HG02870 (cell line): Measurements from ENCODE around the gene MDFI.

Experiments used
- ATAC-seq: cut with Tn5 transposase; IDR thresholded peaks from one replicate; pipeline ENCODE4 v1.9.1; 2021; ENCODE audit warnings: mild to moderate bottlenecking, moderate library complexity; ENCODE audit not compliant: unreplicated experiment

The MDFI gene

DNA sequence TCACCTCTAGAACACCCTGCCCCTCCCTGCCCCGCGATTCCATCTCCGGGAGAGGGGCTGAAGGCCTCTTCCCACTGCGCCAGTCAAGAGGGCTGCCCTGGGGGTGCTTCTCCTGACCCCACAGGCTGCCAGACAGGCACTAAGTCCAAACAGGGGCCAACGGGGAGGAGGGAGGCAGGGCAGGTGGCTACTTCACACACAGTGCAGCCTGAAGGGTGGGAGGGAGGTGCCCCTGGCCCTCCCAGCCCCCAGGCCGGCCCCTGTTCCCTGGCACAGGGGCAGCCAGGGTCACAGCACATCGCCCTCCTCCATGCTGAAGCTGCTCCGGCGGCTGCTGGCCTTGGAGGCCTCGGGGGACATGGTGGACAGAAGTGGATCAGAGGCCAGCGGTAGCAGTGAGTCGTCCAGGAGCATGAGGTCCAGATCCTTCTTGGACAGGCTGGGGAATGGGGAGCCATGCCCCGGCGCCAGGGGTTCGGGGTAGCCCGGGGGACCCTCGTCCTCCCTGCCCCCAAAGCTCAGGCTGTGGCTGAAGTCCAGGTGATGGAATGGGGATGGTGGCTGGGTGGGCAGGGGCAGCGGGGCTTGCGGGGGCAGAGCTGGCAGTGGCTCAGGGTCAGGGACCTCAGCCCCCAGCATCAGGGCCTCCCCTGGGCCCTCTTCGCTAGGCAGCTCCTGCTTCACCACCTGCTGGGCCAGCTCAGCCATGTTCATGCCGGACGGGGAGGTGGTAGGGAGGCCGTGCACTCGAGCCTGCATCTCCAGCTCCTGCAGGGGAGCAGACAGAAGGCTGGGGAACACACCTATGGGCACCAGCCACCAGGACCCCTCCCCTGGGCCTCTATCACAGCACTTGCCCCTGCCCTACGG is 46.3 kb downstream of the MDFI start:
- no peak for ATAC-seq

DNA sequence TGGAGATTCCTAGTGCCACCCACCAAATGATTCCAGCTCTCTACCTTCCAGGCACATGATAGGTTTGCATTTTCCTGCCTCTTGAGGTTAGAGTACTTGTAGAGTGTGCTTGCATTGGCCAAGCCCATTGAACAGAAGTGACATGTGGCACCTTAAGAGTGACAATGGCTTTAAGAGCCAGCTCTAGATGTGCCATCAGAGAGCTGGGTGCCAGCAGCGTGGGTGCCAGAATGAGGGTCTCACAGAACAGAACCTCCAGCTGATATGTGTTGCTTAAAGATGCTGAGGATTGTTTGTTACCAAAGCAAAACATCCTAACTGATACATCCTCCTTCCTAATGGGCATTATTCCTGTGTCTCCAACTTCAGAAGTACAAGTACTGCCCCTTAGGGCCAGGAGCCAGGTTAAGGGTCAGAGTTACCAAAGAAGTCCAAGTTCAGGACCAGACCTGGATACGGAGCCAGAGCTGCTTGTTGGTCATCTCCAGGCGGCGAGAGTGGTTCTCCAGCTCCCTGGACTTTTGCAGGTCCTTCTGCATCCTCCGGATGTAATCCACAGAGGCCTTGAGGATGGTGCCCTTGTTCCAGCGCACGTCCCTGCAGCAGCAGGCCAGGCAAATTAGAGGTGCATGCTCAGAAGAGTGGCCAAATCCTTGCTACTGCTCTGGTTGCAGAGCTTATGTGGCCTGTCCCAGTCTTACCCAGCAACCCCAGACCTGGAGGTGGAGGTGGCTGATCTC is 47.5 kb downstream of the MDFI start:
- no peak for ATAC-seq

DNA sequence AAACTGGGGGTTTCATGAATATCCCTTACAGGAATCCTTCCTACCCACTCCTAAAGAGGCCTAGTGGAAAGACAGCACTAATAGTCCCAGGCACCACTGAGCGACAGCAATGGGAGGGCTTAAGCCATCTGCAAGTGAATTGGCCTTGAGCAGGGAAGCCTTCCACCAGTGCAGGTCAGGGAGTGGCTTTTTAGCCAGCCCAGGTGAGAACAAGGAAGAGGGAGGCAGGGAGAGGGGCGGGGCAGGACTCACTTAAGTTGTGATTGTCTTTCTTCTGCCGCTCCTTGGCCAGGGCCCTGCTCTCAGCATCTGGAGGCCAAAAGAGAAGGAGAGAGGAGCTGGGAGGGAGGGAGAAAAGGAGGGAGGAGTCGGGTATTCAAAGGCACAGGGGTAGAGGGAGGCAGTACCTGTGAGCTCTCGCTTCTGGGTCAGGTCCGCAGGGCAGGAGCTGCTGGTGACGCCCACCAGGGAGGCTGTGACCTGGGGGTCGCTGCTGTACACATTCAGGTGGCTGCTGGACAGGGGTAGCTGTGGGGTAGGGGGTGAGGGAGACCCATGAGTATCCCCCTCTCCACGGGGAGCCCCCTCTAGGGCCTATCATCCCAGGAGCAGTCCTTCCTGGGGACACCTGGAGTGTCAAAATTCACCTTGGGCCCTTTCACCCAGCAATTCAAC is 49.4 kb downstream of the MDFI start:
- ATAC-seq: no peak

- no peak for ATAC-seq
Measured at GRCh38 chr6:41688256-41688965, 50.1 kb downstream of the MDFI start.

DNA sequence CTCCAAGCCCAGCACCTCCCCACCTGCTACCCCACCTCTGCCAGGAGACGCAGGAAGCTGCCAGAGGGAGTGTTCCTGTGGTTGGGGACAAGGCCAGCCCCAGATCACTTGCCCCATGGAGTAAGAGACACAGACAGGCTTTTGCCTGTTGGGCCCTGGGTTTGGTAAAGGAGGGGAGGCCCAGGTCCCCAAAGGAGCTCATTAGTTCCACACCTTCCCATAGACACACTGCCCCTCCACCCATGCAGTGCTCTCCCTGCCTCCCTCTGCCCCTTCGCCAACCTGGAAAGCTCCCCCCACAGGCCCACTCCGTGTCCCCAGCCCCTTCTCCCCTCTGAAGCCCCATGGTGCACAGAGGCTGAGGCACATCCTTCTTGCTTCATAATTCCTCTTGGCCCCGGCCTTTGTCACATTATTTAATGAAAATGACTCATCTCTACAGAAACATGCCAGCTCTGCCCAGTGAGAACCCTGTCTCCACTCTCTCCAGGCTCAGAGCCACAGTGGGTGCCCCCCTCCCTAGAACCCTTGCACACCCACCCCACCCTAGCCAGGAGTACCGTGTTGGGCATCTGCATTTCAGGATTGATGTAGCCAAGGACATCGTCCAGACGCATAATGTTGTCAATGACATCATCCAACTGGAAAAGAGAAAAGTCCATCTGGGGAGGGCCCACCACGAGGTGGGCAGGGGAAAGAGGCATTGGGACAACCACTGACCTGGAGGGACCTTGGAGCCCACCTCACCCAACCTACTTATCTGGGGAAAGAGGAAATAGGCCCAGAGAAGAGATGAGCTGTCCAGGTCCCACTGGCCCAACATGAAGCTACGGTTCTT is 51.1 kb downstream of the MDFI start:
- ATAC-seq: no peak

DNA sequence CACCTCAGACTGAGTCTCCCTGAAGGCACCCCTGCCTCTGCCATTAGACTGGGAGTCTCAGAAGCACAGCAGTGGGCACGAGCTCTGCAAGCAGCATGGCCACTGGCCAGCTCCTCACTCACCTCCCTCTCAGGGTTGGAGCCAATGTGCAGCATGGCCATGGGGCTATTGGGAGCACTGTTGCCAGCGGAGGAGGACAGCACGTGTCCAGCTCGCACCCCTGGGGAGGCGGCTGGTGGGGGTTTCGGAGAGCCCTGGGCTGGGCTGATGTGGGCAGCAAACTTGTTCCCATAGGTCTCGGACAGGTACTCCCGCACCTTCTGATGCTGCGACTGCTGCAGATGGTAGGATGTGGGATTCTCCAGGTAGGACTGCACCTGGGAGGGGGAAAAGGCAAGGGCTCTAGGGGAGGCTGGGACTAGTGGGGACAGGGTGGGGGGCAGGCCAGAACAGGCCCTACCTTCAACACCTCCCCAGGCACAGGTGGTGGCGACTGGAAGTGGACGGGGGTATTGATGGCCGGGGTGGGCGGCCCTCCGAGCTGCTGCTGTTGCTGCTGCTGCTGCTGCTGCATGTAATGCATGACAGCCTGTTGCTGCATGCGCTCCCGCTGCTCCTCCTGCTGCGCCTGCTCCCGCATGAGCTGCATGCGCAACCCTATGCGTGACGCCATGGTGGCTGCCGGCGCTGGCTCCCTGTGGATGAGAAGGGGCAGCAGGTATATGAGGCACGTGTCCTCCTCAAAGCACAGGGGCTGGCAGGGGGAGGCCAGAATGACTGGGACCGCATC is 52.5 kb downstream of the MDFI start:
- no peak for ATAC-seq

DNA sequence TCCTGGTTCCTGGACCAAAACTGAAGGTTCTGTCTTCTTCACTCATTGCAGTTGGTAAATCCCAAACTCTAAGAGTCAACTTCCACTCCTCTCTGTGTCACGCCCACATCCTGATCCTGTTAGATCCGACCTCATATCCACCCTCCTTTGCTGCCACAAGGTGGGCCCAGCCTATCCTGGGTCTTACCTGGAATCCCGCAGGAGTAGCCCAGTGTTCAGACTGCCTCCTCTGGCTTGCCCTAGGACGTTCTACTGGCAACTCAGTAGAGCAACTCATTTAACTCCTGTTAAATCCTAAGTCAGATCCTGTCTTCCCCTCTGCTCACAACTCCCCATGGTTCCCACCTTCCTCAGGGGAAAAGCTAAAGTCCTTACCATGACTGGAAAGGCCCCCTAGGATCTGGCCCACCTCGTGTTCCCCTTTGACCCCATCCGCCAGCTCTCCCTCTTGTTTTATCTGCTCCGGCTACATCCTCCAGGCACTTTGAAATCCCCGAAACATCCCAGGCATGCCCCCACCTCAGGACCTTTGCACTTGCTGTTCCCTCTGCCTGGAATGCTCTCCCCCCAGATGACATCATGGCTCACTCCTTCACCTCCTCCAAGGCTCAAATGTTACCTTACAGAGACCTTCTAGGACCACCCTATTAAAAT is 53.3 kb downstream of the MDFI start:
- ATAC-seq: no peak

DNA sequence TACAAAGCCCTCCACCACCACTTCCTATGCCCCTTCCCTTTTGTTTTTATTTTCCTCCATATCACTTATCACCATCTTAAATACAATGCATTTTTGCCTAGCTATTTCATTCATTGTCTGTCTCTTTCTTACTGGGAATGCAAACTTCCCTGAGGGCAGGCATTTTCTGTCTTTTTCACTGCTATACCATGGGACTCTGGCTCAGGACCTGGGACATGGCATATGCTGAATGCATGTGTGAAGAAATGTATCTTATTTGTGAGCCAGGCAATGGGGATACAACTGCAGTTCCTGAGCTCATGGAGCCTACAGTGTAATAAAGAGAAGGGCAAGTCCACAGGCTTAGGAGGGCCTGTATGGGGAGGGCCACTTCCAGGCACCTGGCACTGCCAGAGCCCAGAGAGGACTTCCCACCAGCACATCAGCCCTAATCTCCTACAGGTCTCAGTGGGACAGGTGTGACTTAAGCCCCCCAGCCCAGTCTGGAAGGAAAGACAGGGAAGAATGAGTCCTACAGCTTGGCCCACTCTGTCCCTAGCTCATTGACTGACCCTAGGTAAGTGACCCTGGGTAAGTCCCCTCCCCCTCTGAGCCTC is 53.9 kb downstream of the MDFI start:
- no peak for ATAC-seq

- no peak for ATAC-seq
Measured at GRCh38 chr6:41692730-41693129, 54.5 kb downstream of the MDFI start.

DNA sequence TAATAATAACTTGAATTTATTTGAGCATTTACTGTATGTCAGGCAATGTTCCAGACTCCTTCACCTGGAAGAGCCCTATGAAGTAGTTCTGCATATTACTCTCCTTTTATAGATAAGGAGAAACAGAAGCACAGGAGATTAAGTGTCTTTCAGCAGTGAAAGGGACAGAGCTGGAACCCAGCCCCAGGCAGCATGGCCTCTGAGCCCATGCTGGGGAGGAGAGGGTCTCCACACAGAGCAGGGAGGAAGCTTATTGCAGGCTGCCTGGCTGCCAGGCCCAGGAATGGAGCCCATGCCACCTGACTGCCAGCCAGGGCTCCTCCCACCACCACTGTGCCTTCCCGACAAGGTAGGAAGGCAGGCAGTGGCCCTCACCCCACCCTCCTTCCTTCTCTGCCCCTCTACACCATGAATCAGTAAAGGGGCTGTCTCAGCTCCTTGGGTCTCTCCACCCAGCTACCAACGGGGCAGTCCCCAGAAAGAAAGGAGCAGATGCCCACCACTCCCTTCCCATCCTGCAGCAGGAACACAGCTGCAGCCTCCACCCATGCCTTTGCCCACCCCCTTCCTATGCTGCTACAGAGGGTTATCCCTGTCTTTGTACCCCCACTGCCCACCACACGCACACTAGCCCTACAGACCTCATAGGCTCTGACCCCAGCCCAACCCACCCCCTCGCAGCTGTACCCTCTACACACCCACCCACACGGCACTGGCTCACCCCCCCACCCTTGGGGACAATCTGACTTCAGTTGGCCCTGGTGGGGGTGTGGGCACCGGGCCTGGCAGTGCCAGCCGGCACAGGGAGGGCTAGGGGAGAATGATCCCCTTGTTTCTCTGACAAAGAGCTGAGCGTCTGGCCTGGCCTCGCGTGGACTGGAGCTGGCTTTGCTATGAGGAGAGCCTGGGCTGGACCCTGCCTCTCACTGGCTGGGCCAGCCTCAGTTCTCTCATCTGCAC is 55.3 kb downstream of the MDFI start:
- no peak for ATAC-seq

DNA sequence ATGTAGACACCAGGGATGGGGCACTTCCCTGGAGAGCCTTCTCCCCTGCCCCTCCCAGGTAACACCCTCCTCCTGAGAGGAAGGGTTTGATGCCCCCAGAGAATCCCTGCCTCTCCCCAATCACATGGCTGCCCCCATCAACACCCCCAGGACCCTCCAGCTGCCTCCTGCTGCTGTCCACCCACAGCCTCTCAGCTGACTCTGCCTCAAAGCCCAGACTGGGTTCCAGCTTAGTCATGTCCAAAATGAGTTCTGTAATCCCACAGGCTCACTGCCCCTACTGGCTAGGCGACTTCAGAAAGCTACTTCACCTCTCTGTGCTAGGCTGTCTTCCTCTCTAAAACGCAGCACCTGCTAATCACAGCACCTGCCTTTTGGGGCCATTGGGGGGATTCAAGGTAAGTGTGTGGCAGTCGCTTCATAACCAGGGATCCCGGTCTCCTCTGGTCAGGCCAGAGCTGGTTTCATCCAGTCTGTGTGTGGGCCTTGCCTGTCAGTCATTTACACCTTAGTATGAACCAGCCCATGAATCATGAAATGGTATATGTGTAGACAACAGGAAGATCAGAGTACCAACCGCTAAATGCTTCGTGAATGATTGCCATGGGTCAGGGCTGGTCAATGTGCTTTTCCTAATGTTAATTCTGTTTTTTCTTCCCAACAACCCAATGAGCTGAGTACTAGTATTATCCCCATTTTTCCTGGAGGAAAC is 56.7 kb downstream of the MDFI start:
- ATAC-seq: no peak

DNA sequence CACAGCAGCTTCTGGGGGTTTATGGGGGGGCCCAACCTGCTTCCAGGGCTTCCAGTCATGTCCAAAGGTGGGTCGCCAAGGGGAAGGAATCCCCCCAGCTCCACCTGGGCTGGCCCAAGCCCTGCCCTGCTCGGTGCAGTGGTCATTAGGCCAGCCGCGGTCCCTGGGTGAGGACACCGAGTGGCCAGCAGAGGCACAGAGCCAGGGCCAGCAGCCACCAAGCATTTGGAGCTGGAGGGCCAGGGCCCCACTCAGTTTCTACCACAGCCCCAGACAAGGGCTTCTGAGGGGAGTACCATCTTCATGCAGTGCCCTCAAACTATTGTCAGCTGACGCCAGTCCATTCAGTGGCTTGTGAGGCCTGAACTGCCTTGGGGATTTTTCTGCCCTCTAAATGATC is 57.6 kb downstream of the MDFI start:
- ATAC-seq: no peak

DNA sequence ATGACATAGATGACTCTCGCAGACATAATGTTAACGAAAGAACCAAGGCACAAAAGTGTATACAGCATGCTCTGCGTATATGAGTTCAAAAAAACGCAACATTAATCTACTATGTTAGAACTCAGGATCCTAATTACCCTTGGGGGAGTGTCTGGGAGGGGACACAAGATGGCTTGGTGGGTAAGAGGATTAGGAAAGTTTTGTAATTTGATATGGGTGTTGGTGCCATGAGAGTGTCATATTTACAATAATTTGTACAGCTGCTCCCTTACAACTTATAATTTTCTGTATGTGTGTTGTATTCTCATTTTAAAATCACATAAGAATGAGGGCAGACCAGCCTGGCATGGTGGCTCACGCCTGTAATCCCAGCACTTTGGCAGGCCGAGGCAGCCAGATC is 58.5 kb downstream of the MDFI start:
- ATAC-seq: no peak

- no peak for ATAC-seq
Measured at GRCh38 chr6:41697861-41698781, 59.9 kb downstream of the MDFI start.

DNA sequence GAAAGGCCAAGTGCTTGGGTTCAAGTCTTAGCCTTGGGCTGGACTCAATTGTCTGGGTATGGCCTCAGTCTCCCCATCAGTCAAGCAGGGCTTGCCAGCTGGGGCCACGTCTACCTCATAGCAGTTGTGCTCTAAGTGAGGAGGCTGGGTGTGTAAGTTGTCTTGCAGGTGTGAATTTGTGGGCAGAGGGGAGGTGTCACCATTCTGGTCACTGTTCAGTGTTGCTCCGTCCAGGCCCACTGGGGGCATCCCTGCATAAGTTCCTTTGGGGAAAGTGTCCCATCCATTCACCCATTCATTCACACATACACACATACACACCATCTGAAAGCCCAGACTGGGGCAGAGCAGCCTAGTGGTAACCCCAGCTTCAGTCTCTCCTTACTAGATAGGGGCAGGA is 60.8 kb downstream of the MDFI start:
- no peak for ATAC-seq
